ENCODE results near the gene MC1R. TPM values are rescaled to one million over a fixed set of nuclear protein-coding genes. Genes with fewer than 3 reads are reported as not detected.

Gene MC1R
- total and polyA plus RNA-seq, 10 of the 15 experiments (the other 5 are each of a cell fraction or from before 2014, with no cell fraction given), result 0.06 to 2.3 (median 0.45) TPM

GRCh38 chr16:89873972-89874689, 44.5 kb upstream of the MC1R start (continued):
- TF ChIP-seq RAD21 (IDR thresholded peaks at IDR 0.05; ENCODE audit: insufficient read depth, low read depth, low read length) (no peak), POU2F2 (IDR thresholded peaks at IDR 0.05; ENCODE audit: borderline replicate concordance, low read depth, low read length) (peak; percentile 9; the same call in 1 of the 3 replicates), CHD2 (IDR thresholded peaks at IDR 0.05; ENCODE audit: borderline replicate concordance, low read depth, low read length) (0 out of 2 replicates have a peak, but pooled peaks have one; percentile 38), CREM (IDR thresholded peaks at IDR 0.05; ENCODE audit: low read depth) (peak; percentile 43), SUZ12 (IDR thresholded peaks at IDR 0.05; ENCODE audit: unreplicated experiment) (no peak), ZBTB11 (CRISPR knock-in tag; IDR thresholded peaks at IDR 0.05) (no peak), SIN3A (IDR thresholded peaks at IDR 0.05; ENCODE audit: low read depth, low read length) (peak; percentile 51; the same call in 1 of the 2 replicates), JUNB (IDR thresholded peaks at IDR 0.05) (no peak), MTA3 (IDR thresholded peaks at IDR 0.05; ENCODE audit: borderline replicate concordance, low read length) (no peak), POLR2AphosphoS5 (IDR thresholded peaks at IDR 0.05; ENCODE audit: low read length) (peak; percentile 55; the same call in 1 of the 2 replicates)
- TF ChIP-seq, protein P1, sequence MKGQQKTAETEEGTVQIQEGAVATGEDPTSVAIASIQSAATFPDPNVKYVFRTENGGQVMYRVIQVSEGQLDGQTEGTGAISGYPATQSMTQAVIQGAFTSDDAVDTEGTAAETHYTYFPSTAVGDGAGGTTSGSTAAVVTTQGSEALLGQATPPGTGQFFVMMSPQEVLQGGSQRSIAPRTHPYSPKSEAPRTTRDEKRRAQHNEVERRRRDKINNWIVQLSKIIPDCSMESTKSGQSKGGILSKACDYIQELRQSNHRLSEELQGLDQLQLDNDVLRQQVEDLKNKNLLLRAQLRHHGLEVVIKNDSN (IDR thresholded peaks at IDR 0.05; ENCODE audit: borderline replicate concordance, extremely low read length, insufficient read depth, low read depth, low read length), result peak; percentile 88
